ENCODE measurements around the gene INTU.
"Not testable (repeated sequence)": the region's sequence is repeated elsewhere in the genome, so short reads cannot be mapped to it uniquely, and the experiment has no call there.

INTU gene

GRCh38 chr4:127632420-127633403 lies at the start of gene INTU:
INTU (plus strand) TSS chr4:127632957; CDS start chr4:127633035, 78 bp downstream.
- DNase-seq, result peak; percentile 90

GRCh38 chr4:127586496-127586895 lies 46.3 kb upstream of the INTU start:
- DNase-seq, result not testable (repeated sequence)

- peak; percentile 8 to 22 for DNase-seq
Observed at GRCh38 chr4:127586922-127587571, 45.7 kb upstream of the INTU start.

- DNase-seq, result not testable (repeated sequence)
Observed at GRCh38 chr4:127589153-127589552, 43.6 kb upstream of the INTU start.

GRCh38 chr4:127598656-127599055 lies 34.1 kb upstream of the INTU start:
- DNase-seq, result no peak

- no peak for DNase-seq
Observed at GRCh38 chr4:127601029-127601428, 31.7 kb upstream of the INTU start.

- DNase-seq, result peak; percentile 50 to 77
Observed at GRCh38 chr4:127604949-127605709, 27.6 kb upstream of the INTU start.

GRCh38 chr4:127606823-127607222 lies 25.9 kb upstream of the INTU start:
- no peak for DNase-seq

- no peak for DNase-seq
Observed at GRCh38 chr4:127609484-127609883, 23.3 kb upstream of the INTU start.

- no peak for DNase-seq
Observed at GRCh38 chr4:127610488-127610887, 22.3 kb upstream of the INTU start.

- DNase-seq, result no peak
Observed at GRCh38 chr4:127616898-127617297, 15.9 kb upstream of the INTU start.

GRCh38 chr4:127618427-127618826 lies 14.3 kb upstream of the INTU start:
- no peak for DNase-seq

- DNase-seq, result no peak
Observed at GRCh38 chr4:127622621-127622920, 10.2 kb upstream of the INTU start.

GRCh38 chr4:127622921-127623796 lies 9.6 kb upstream of the INTU start:
- DNase-seq, result no peak

GRCh38 chr4:127623797-127624083 lies 9.0 kb upstream of the INTU start:
- peak in 1 of 2 donors; percentile 36 for DNase-seq

GRCh38 chr4:127624173-127624572 lies 8.6 kb upstream of the INTU start:
- no peak for DNase-seq

- no peak for DNase-seq
Observed at GRCh38 chr4:127629371-127629770, 3.4 kb upstream of the INTU start.

GRCh38 chr4:127630152-127630551 lies 2.6 kb upstream of the INTU start:
- no peak for DNase-seq

GRCh38 chr4:127631420-127631819 lies 1.3 kb upstream of the INTU start:
- DNase-seq, result no peak

- no peak for DNase-seq
Observed at GRCh38 chr4:127634181-127634580, 1.4 kb downstream of the INTU start.

- no peak for DNase-seq
Observed at GRCh38 chr4:127641524-127641923, 8.8 kb downstream of the INTU start.

- no peak for DNase-seq
Observed at GRCh38 chr4:127642169-127642568, 9.4 kb downstream of the INTU start.

GRCh38 chr4:127643791-127644190 lies 11.0 kb downstream of the INTU start:
- no peak for DNase-seq

All from inflammatory macrophage treated with lipopolysaccharide for 1 hour (primary cell).